HUES64 (cell line): ENCODE data around the gene CBLB.

ENCODE experiments used
- H3K27ac ChIP-seq: 2 replicates; pipeline ENCODE4 v1.7.0; 2013; ENCODE audit warnings: low read depth, low read length, inconsistent platforms
- H3K27me3 ChIP-seq: 2 replicates; pipeline ENCODE4 v1.6.1; 2013; ENCODE audit warnings: mild to moderate bottlenecking, low read length; ENCODE audit not compliant: insufficient read depth
- H3K36me3 ChIP-seq: 2 replicates; pipeline ENCODE4 v1.6.1; 2013; ENCODE audit warnings: mild to moderate bottlenecking, low read length; ENCODE audit not compliant: insufficient read depth
- H3K4me1 ChIP-seq: 2 replicates; pipeline ENCODE4 v1.6.1; 2013; ENCODE audit warnings: mild to moderate bottlenecking, low read length, moderate library complexity; ENCODE audit not compliant: insufficient read depth
- H3K4me3 ChIP-seq: 2 replicates; pipeline ENCODE4 v1.5.1; 2013; ENCODE audit warnings: mild to moderate bottlenecking, low read length, moderate library complexity
- H3K9ac ChIP-seq: 2 replicates; pipeline ENCODE4 v1.6.1; 2013; ENCODE audit warnings: mild to moderate bottlenecking, low read depth, low read length
- H3K9me3 ChIP-seq: 2 replicates; pipeline ENCODE4 v1.6.1; 2013; ENCODE audit warnings: low read depth, low read length; ENCODE audit not compliant: insufficient read depth
- WGBS: fragments of 150-250, 120-280 bp; methylation state at CpG from one replicate; pipeline ENCODE4 v1.1.7; 2013; ENCODE audit warnings: missing lambda C conversion rate; 5-methylcytosine and 5-hydroxymethylcytosine counted together

CBLB gene

DNA sequence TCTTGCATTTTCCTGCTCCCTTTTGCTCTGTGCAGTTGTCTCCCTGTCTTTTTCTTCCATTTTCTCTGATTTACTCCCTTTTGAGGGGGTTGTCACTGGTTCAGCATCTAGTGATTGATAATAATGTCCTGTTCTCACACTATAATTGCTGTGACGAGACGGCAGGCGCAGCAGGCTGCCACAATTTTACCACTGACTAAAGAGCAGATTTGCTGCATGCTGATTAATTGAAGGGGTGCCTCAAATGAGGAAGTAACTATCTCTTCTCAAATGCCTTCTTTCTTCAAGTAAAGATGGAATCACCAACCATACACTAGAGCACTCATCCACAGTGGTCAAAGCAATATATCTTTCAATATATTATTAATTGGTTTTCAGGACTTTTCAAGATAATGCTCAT lies 219.3 kb downstream of the CBLB start:
- no peak overlapping the region for H3K9ac ChIP-seq
- no peaks in the 10 kb centered on the region for H3K27me3 ChIP-seq
- H3K27ac ChIP-seq = no peak overlapping the region
- no peak overlapping the region for H3K4me3 ChIP-seq
- no peaks in the 10 kb centered on the region for H3K9me3 ChIP-seq
- no peaks in the 10 kb centered on the region for H3K4me1 ChIP-seq
- 92% methylated on average over 3 of the region's 3 CpGs for WGBS
- no peaks in the 10 kb centered on the region for H3K36me3 ChIP-seq

DNA sequence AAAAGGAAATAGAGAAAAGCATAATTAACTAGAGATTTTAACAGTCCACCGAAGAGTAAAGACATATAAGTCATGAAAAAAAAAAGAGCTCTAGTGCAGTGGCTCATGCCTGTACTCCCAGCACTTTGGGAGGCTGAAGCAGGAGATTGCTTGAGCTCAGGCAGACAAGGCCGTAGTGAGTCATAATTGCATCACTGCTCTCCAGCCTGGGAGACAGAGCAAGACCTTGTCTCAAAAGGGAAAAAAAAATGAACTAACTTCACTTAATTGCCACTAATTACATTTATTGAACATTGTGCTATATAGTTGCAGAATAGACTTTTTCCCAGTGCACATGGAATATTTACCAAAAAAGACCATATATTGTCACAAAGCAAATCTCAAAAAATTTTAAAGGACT lies 221.8 kb downstream of the CBLB start:
- Histone ChIP-seq H3K4me1 (no peaks in the 10 kb centered on the region), H3K9me3 (no peaks in the 10 kb centered on the region), H3K9ac (no peak overlapping the region), H3K4me3 (no peak overlapping the region), H3K27me3 (no peaks in the 10 kb centered on the region), H3K36me3 (no peaks in the 10 kb centered on the region), H3K27ac (no peak overlapping the region)
- 94% methylated on average over 2 of the region's 2 CpGs for WGBS

DNA sequence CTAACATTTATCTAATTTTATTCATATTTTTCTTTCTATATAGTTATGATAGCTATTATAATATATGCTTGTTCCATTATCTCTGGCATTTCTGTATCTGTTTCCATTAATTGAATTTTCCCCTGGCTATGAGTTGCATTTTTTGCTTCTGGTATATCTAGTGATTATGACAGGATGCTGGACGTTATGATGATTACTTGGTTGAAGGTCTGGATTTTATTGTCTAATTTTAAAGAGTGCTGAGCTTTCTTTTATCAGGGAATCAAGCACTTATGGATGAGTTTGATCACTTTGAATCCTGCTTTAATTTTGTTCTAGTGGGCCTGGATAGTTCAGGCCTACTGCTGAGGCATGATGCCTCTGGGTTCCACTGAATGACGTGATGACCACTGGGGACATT lies 229.7 kb downstream of the CBLB start:
- WGBS = 96% methylated on average over 2 of the region's 2 CpGs
- no peaks in the 10 kb centered on the region for H3K4me1 ChIP-seq
- no peaks in the 10 kb centered on the region for H3K27me3 ChIP-seq
- H3K9me3 ChIP-seq = no peaks in the 10 kb centered on the region
- H3K9ac ChIP-seq = no peak overlapping the region
- H3K27ac ChIP-seq = no peak overlapping the region
- H3K36me3 ChIP-seq = no peaks in the 10 kb centered on the region
- no peak overlapping the region for H3K4me3 ChIP-seq

DNA sequence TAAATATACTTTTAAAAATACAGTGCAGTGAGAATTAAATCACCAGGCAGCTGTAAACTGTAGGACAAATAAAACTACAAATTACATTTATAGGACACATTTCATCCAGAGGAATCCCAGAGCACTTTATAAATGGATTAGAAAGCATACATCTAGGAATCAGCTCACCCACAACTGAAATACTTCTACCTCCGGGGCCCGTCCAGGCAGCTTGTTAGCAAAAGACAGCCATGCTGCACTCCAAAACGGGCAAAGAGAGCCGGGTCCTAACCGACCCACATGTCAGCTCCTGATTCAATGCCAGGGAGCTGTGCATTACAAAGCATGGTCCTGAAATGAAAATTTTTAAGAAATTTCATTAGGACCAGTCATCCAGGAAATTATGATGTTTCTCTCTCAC lies 234.1 kb downstream of the CBLB start:
- Histone ChIP-seq H3K4me3 (no peak overlapping the region), H3K9ac (no peak overlapping the region), H3K36me3 (no peaks in the 10 kb centered on the region), H3K27ac (no peak overlapping the region), H3K9me3 (no peaks in the 10 kb centered on the region), H3K27me3 (no peaks in the 10 kb centered on the region), H3K4me1 (no peaks in the 10 kb centered on the region)
- 92% methylated on average over 5 of the region's 5 CpGs for WGBS

DNA sequence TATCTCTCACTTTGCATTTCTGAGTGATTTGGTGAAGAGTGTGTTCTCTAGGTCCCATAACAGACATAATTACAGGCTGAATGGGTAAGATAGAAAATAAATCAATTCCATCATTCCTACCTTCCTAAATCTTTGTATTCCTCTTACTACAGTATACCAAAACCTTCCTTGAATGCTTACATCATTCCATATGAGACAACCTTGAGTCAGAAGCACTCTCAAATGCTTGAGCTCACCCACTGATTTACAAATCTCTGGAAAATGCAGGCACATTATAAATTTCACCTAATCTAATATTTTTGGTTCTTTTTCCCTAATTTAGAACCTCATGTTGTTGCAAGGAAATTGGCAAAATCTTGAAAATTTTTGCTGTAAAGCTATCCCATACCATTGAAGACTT lies 239.1 kb downstream of the CBLB start:
- no peaks in the 10 kb centered on the region for H3K9me3 ChIP-seq
- no peaks in the 10 kb centered on the region for H3K4me1 ChIP-seq
- H3K36me3 ChIP-seq = no peaks in the 10 kb centered on the region

DNA sequence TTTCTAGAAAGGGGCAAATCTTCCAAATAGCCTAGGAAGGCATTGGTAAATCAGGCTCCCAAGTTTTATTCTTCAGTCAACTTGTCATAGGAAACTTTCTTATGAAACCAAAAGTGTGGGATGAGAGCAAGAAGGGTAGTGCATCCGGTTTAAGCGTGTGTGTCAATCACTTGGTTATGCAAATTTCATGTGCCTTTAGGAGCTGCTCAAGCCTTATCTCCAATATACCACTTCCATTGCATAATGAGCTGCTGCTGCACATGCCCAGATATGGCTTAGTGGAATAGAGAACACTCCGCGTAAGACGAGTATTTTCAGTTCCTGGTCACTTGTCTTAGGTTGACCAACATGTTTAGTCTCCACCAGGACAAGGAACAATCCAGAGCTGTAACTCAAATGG lies 242.1 kb downstream of the CBLB start:
- no peaks in the 10 kb centered on the region for H3K4me1 ChIP-seq
- no peaks in the 10 kb centered on the region for H3K27me3 ChIP-seq

More for the DNA sequence above, 239.1 kb downstream of the CBLB start:
- Histone ChIP-seq H3K4me3 (no peak overlapping the region), H3K27me3 (no peaks in the 10 kb centered on the region), H3K9ac (no peak overlapping the region), H3K27ac (no peak overlapping the region)

DNA sequence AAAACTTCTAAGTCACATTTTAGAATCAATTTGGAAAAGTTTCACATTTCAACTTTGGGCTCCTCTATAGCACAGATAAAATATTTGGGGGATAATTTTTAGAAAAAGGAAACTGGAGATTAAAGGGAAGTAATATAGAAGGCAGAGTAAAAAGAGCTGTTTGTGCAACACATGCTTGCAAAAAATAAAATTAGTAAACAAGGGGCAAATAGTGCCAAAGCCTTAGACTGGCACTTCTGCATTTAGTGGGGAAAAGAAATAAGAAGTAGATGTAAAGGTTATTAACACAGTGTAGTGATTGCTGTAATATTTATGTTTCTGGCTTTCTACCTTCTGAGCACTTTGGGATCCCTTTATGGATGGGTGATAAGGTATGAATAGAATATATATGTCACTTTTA lies 246.6 kb downstream of the CBLB start:
- H3K4me1 ChIP-seq = no peaks in the 10 kb centered on the region
- no peak overlapping the region for H3K9ac ChIP-seq
- H3K27me3 ChIP-seq = no peaks in the 10 kb centered on the region
- no peaks in the 10 kb centered on the region for H3K36me3 ChIP-seq
- no peak overlapping the region for H3K27ac ChIP-seq
- H3K9me3 ChIP-seq = no peaks in the 10 kb centered on the region
- no peak overlapping the region for H3K4me3 ChIP-seq

More for the DNA sequence above, 242.1 kb downstream of the CBLB start:
- no peak overlapping the region for H3K4me3 ChIP-seq
- H3K9me3 ChIP-seq = no peaks in the 10 kb centered on the region
- no peaks in the 10 kb centered on the region for H3K36me3 ChIP-seq
- no peak overlapping the region for H3K9ac ChIP-seq
- no peak overlapping the region for H3K27ac ChIP-seq
- 96% methylated on average over 5 of the region's 5 CpGs for WGBS

DNA sequence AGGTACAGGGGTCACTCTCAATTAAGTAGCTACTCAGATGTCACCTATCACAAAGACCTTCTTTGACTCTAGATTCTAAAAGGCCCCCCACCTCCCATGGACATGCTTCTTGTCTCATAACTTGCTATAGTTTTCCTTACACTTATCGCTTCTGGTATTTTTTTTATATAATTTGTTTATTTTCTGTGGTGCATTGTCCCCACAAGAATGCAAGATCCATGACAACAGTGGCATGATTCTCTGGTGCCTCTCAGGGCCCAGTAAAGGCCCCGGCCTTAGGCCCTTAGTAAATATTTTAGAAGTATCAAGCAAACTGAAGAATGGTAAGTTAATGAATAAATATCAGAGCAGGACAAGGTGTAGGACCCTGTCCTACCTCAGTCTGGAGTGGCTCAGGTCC lies 248.6 kb downstream of the CBLB start:
- no peaks in the 10 kb centered on the region for H3K36me3 ChIP-seq
- no peak overlapping the region for H3K27ac ChIP-seq
- 97% methylated on average over 1 of the region's 2 CpGs for WGBS
- H3K9ac ChIP-seq = no peak overlapping the region
- H3K4me1 ChIP-seq = no peaks in the 10 kb centered on the region
- no peaks in the 10 kb centered on the region for H3K27me3 ChIP-seq
- no peaks in the 10 kb centered on the region for H3K9me3 ChIP-seq
- H3K4me3 ChIP-seq = no peak overlapping the region

DNA sequence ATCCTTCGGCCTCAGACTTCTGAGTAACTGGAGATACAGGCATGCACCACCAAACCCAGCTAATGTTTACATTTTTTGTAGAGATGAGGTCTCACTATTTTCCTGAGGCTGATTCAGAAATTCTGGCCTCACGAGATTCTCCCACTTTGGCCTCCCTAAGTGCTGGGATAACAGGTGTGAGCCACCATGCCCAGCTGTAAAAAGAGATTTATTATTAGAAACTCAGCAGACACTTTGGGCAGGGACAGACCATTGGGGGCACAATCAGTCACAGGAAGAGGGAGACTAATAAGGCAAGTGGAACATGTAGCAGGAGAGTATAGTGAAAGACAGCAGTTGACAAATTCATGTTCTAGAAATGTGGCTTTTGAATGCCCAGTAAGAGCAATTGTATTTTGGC lies 249.2 kb downstream of the CBLB start:
- Histone ChIP-seq H3K27ac (no peak overlapping the region), H3K36me3 (no peaks in the 10 kb centered on the region), H3K9ac (no peak overlapping the region), H3K9me3 (no peaks in the 10 kb centered on the region), H3K4me3 (no peak overlapping the region), H3K4me1 (no peaks in the 10 kb centered on the region), H3K27me3 (no peaks in the 10 kb centered on the region)
- WGBS = 94% methylated on average over 2 of the region's 2 CpGs

DNA sequence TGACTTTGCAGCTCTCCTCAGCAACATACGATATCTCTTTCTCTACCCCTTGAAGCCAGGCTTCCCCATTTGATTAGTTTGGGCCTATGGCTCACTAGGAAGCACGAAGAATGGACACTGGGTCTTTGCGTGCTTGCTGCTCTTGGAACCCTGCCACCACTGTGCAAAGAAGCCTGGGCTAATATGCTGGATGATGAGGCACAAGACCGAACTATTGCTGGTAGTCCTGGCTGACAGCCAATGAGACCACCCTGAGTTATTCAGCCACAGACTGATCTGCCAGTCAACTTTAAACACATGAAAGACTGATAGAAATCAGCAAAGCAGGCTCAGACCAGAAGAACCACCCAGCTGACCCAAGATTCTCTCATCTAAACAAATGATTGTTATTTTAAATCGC lies 250.3 kb downstream of the CBLB start:
- no peaks in the 10 kb centered on the region for H3K4me1 ChIP-seq
- H3K9ac ChIP-seq = no peak overlapping the region
- H3K9me3 ChIP-seq = no peaks in the 10 kb centered on the region
- no peak overlapping the region for H3K27ac ChIP-seq
- no peaks in the 10 kb centered on the region for H3K27me3 ChIP-seq
- no peaks in the 10 kb centered on the region for H3K36me3 ChIP-seq
- 95% methylated on average over 5 of the region's 5 CpGs for WGBS
- H3K4me3 ChIP-seq = no peak overlapping the region

DNA sequence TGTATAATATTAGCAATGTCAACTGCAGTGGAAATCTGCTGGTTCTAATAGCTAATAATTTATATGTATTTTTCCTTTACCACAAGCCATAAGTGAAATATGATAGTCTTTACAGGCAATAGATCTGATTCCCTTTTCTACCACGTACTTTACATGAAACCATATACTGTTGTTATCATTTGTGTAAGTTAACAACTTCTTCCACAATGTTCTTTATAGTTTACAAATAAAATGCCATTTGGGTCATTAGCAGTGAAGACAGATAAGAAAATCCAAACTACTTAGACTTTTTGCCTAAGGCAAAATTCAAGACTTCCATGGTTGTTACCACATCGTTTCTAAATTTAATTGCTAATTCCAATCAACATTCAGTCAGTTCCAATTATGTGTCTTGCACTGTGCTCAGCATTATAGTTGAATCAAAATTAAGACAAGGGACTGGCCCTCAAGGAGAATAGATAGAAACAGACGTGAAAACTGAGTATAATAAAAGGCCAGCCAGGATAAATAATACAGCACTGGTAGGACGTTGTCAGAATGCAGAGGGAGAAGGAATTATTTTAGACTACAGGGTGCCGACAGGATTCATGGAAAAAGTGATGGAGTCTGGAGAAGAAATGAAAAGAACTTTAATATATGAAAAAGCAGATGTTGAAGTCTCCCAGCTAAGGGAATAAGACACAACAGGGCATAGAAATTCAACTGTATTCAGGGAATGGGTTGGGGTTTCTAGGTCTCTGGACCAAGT lies 252.3 kb downstream of the CBLB start:
- no peak overlapping the region for H3K9ac ChIP-seq
- no peak overlapping the region for H3K4me3 ChIP-seq
- no peaks in the 10 kb centered on the region for H3K36me3 ChIP-seq
- H3K4me1 ChIP-seq = peaks cover 11% of the 10 kb centered on the region
- no peaks in the 10 kb centered on the region for H3K27me3 ChIP-seq
- no peak overlapping the region for H3K27ac ChIP-seq
- 88% methylated on average over 4 of the region's 5 CpGs for WGBS
- no peaks in the 10 kb centered on the region for H3K9me3 ChIP-seq

DNA sequence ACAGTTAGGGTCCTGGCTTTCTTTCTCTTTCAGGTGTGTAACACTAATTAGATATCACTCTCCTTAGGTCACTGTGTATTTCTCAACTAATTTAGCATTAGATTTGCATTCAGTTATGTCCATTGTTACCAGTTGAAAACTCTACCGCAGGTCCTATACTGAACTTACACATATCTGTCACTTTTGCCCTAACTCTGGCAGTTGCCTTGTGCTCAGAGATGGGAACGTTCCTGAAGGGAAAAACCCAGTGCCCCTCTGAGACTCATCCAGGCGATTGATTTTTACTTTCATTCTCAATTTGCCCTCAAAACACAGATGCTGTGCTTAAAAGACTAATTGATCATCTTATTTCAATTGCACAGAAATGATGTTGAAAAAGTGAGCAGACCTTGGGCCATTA lies 253.0 kb downstream of the CBLB start:
- H3K9ac ChIP-seq = no peak overlapping the region
- H3K27me3 ChIP-seq = no peaks in the 10 kb centered on the region
- H3K27ac ChIP-seq = no peak overlapping the region
- H3K4me1 ChIP-seq = peaks cover 11% of the 10 kb centered on the region
- 90% methylated on average over 3 of the region's 3 CpGs for WGBS
- no peaks in the 10 kb centered on the region for H3K36me3 ChIP-seq
- no peaks in the 10 kb centered on the region for H3K9me3 ChIP-seq
- no peak overlapping the region for H3K4me3 ChIP-seq
